Bronchial epithelial cell (primary cell): Measurements from ENCODE around the gene CDK14. TPM values are rescaled to one million over a fixed set of nuclear protein-coding genes. Genes with fewer than 3 reads are reported as not detected.

Experiments
- DNase-seq: peaks from one replicate; pipeline ENCODE4 v3.0.0-alpha.2; 2010; ENCODE audit warnings: low read depth
- FAIRE-seq: peaks from 2 replicates; lab custom pipeline; 2011; peaks lifted over from hg19 to GRCh38; lab: Jason Lieb, UNC
- H3K27me3 ChIP-seq: 2 replicates; pipeline ENCODE4 v1.5.1; 2011; ENCODE audit warnings: low read length; ENCODE audit not compliant: control insufficient read depth, insufficient read depth
- H3K36me3 ChIP-seq: 2 replicates; pipeline ENCODE4 v1.5.1; 2011; ENCODE audit warnings: low read length; ENCODE audit not compliant: control insufficient read depth, insufficient read depth
- H3K4me3 ChIP-seq: 2 replicates; pipeline ENCODE4 v1.5.1; 2011; ENCODE audit warnings: mild to moderate bottlenecking, low read depth, low read length, control low read depth
- total RNA-seq: library from RNA; depleted of rRNA; stranded (reverse); fragments of >200 nt; gene quantifications from 2 replicates; pipeline ENCODE4 v1.2.1, GENCODE V29; 2014
- TF ChIP-seq, protein P1 (sequence below): IDR thresholded peaks from 2 replicates; pipeline ENCODE4 v1.5.1; 2011; ENCODE audit warnings: mild to moderate bottlenecking, moderate library complexity, low read length, control low read depth, inconsistent platforms; ENCODE audit not compliant: insufficient read depth, severe bottlenecking

The CDK14 gene
- total RNA-seq, 1 donor from 2014 or later = 8.7 TPM

- Histone ChIP-seq H3K36me3 (no peaks in the 10 kb centered on the region), H3K4me3 (no peak overlapping the region), H3K27me3 (no peaks in the 10 kb centered on the region)
- TF ChIP-seq, protein P1, sequence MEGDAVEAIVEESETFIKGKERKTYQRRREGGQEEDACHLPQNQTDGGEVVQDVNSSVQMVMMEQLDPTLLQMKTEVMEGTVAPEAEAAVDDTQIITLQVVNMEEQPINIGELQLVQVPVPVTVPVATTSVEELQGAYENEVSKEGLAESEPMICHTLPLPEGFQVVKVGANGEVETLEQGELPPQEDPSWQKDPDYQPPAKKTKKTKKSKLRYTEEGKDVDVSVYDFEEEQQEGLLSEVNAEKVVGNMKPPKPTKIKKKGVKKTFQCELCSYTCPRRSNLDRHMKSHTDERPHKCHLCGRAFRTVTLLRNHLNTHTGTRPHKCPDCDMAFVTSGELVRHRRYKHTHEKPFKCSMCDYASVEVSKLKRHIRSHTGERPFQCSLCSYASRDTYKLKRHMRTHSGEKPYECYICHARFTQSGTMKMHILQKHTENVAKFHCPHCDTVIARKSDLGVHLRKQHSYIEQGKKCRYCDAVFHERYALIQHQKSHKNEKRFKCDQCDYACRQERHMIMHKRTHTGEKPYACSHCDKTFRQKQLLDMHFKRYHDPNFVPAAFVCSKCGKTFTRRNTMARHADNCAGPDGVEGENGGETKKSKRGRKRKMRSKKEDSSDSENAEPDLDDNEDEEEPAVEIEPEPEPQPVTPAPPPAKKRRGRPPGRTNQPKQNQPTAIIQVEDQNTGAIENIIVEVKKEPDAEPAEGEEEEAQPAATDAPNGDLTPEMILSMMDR = no peak
- DNase-seq = no peak
- peak; percentile 32 for FAIRE-seq
These were observed 544.9 kb downstream of the CDK14 start for GRCh38 chr7:91140982-91141381.

GRCh38 chr7:91142743-91143142 lies 546.6 kb downstream of the CDK14 start:
- no peaks in the 10 kb centered on the region for H3K36me3 ChIP-seq
- no peak for FAIRE-seq

GRCh38 chr7:91149341-91150246 lies 553.5 kb downstream of the CDK14 start:
- H3K27me3 ChIP-seq = no peaks in the 10 kb centered on the region
- TF ChIP-seq, protein P1 = no peak
- no peaks in the 10 kb centered on the region for H3K36me3 ChIP-seq
- DNase-seq (no peak), FAIRE-seq (no peak)
- H3K4me3 ChIP-seq = no peak overlapping the region

More at GRCh38 chr7:91142743-91143142, 546.6 kb downstream of the CDK14 start:
- Histone ChIP-seq H3K4me3 (no peak overlapping the region), H3K27me3 (no peaks in the 10 kb centered on the region)
- DNase-seq = no peak
- TF ChIP-seq, protein P1 = no peak

- no peaks in the 10 kb centered on the region for H3K36me3 ChIP-seq
- TF ChIP-seq, protein P1 = no peak
- DNase-seq (no peak), FAIRE-seq (no peak)
- H3K4me3 ChIP-seq = no peak overlapping the region
- no peaks in the 10 kb centered on the region for H3K27me3 ChIP-seq
These were observed 555.8 kb downstream of the CDK14 start for GRCh38 chr7:91151916-91152315.

DNA sequence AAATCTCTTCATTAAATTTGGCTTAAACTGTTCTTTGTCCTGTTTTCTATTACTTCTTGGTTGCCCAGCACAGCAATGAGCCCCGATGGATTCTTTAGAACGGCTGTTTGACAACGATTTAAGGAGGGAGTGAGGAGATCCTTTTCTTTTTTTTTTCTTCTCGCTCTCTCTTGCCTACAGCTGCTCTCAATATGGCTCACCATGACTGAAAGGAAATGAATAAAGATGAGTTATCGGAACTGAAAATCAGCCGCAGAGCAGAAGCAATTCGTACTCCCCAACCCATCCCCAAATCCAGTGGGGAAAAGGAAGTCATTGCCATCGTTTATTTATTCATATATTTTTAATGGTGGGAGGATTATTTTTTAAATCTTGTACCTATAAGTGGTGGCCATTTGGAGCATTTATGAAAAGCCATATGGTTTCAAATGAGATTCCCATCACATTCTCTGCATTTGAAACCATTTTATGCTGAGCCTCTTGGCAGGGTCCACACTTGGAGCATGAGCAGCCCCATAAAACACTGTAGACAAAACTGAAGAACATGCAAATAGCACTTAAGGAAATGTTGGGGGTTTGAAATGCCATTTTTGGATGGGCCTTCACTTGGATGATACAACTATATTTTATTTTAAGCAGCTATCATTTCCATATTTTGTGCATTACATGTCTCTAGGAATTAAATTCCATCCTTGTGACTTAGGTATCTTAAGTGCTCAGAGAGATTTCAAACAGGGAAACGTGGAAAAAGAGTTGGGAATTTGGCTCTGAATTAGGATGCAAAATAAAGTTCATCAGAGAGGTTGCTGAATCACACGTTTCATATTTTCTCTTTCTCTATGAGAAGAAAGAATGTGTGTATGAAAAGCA lies 560.4 kb downstream of the CDK14 start:
- Histone ChIP-seq H3K27me3 (no peaks in the 10 kb centered on the region), H3K36me3 (no peaks in the 10 kb centered on the region), H3K4me3 (no peak overlapping the region)
- no peak for FAIRE-seq
- DNase-seq = no peak
- TF ChIP-seq, protein P1 = no peak
